ENCODE results near the gene CDC5L.

Gene CDC5L

DNA sequence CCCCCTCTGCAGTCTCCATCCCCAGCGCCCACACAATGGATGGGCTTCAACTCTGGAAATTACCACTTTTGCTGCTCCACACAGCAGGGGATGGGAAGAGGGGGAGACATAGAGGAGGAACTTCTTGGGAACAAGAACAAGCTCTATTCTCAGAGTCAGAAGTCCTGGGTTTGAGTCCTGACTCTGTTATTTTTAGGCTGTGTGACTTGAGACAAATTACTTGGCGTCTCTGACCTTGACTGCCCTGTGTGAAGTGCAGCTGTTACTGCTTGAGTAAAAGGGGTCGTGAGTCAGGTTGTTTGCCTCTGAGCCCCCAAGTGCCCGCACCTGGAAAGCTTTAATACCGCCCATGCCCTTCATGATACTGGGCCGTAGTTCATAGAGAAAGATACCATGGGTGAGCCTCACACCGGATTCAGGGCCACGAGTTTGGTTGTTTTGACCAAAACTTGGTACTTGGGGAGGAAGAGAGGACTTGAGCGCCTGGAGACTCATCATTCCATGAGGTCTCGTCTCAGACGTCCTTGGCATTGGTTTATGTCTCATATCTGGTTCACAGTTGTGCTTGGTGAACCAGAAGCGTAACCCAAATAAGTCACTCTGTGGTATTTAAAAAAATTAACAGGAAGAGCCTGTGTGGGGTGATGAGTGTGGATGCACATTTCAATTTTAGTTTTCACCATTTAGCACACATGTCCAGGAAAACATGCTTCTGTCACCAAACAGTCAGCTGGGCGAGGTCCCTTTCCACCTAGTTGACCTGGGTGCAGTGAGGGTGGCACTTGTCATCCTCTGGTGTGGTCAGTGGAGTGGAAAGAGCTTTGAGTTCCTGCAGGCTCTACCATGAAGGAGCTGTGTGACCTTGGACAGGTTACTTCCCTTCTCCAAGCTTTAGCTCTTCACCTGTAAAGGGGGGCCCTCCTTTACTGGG, 75.6 kb downstream of the CDC5L start:
- TF ChIP-seq, protein P1, sequence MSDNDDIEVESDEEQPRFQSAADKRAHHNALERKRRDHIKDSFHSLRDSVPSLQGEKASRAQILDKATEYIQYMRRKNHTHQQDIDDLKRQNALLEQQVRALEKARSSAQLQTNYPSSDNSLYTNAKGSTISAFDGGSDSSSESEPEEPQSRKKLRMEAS (IDR thresholded peaks at IDR 0.05; ENCODE audit: low read depth, low read length), result no peak
- no peak for DNase-seq (ENCODE audit: low read depth)
- H3K4me3 ChIP-seq (ENCODE audit: low read depth, low read length), result no peak overlapping the region

DNA sequence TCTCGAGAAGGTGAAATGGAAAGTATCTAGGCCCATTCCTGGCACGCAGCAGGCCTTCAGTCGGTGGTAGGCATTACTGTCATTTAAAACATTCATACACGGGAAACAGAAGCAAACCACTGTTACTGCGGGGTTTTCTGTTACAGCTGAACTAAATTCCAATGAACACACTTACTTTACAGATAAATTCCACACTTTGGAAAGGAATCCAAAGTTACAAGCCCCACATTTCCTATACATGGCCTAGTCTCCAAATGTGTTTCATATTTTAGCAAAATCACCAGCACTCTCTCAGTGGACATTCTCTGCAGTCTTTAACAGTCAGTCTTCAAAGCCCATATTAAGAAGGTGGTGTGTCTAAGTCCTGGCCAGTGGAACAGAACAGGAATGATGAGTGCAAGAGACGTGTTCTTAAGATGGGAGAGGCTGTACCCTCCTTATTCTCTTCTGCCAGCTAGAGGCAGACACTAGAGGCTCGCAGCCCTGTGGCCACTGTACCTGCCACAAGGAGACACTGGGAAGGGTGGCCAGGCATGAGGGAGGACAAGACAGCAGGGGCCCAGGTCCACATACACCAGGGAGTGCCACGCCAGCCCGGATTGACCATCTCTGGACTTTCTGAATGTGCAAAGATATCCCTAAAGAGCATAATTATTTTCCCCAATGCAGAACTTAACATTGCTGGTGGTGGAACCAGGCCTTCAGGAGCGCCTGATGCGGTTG, 76.4 kb downstream of the CDC5L start:
- no peak for TF ChIP-seq POLR2A (IDR thresholded peaks at IDR 0.05; ENCODE audit: extremely low read depth, insufficient read length)
- TF ChIP-seq, protein P1 (IDR thresholded peaks at IDR 0.05; ENCODE audit: low read depth, low read length), result no peak
- no peak for TF ChIP-seq MYC (IDR thresholded peaks at IDR 0.05; ENCODE audit: low read depth, low read length)
- no peak for TF ChIP-seq CTCF (IDR thresholded peaks at IDR 0.05; ENCODE audit: low read depth, low read length)
- no peak overlapping the region for H3K4me3 ChIP-seq (ENCODE audit: low read depth, low read length)
- DNase-seq (ENCODE audit: low read depth), result no peak

GRCh38 chr6:44464527-44465310, 77.2 kb downstream of the CDC5L start:
- DNase-seq (ENCODE audit: low read depth), result no peak
- TF ChIP-seq CTCF (IDR thresholded peaks at IDR 0.05; ENCODE audit: low read depth, low read length) (no peak), POLR2A (IDR thresholded peaks at IDR 0.05; ENCODE audit: extremely low read depth, insufficient read length) (no peak), MYC (IDR thresholded peaks at IDR 0.05; ENCODE audit: low read depth, low read length) (no peak)
- TF ChIP-seq, protein P1 (IDR thresholded peaks at IDR 0.05; ENCODE audit: low read depth, low read length), result no peak
- H3K4me3 ChIP-seq (ENCODE audit: low read depth, low read length), result no peak overlapping the region

DNA sequence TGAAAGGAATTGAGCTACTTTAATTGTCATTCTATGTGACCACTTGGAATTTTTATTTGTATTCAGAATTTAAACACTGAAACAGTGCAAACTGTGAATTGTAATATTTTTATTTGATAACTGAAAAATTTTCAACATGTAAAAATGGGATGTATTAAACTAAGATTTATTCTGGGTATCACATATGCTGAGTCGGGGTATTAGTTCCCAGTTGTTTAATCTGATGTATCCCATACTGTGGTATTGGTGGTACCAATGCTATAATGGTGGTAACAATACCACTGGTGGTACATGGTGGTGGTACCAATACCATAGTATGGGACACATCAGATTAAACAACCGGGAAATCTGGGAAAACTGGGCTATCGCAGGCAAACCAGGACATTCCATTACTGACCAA, 79.4 kb downstream of the CDC5L start:
- no peak for DNase-seq (ENCODE audit: low read depth)
- no peak overlapping the region for H3K4me3 ChIP-seq (ENCODE audit: low read depth, low read length)
- TF ChIP-seq, protein P1 (IDR thresholded peaks at IDR 0.05; ENCODE audit: low read depth, low read length), result no peak
- TF ChIP-seq MYC (IDR thresholded peaks at IDR 0.05; ENCODE audit: low read depth, low read length) (no peak), POLR2A (IDR thresholded peaks at IDR 0.05; ENCODE audit: extremely low read depth, insufficient read length) (no peak)

DNA sequence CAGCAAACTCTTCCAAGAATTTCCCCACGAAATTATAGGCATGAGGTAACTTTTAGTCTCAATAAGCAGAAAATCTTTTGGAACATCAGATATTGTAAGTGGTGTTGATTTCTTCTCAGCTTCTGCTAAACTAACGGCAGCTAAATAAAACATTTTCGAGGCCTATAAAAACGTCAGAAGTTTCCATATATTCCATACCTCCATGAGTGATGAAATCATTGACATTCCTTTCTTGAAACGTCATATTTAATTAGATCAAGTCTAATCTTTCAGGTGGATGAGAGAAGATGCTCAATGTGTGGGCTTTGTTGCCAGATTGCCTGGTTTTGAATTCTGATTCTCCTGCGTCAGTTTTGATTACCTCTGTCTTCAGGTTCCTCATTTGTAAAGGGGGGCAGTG, 81.3 kb downstream of the CDC5L start:
- TF ChIP-seq CTCF (IDR thresholded peaks at IDR 0.05; ENCODE audit: low read depth, low read length) (no peak), MYC (IDR thresholded peaks at IDR 0.05; ENCODE audit: low read depth, low read length) (no peak), POLR2A (IDR thresholded peaks at IDR 0.05; ENCODE audit: extremely low read depth, insufficient read length) (no peak)
- TF ChIP-seq, protein P1 (IDR thresholded peaks at IDR 0.05; ENCODE audit: low read depth, low read length), result no peak
- no peak overlapping the region for H3K4me3 ChIP-seq (ENCODE audit: low read depth, low read length)
- DNase-seq (ENCODE audit: low read depth), result no peak

DNA sequence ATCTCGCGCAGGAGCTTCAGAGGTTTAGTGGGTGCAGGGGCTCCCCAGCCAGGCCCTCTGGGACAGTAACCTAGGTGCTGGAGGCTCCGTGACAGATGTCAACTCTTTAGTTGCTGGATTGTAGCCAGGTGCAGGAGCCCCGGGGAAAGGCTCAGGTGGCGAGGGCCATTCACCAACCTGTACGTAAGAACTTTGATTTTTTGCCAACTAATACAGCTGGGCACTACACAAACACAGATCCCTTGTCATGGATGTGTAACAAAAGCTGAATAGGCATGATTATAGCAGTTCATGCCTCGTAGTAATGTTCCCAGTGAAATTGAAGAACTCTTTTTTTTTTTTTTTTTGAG, 82.6 kb downstream of the CDC5L start:
- DNase-seq (ENCODE audit: low read depth), result no peak
- no peak overlapping the region for H3K4me3 ChIP-seq (ENCODE audit: low read depth, low read length)
- TF ChIP-seq MYC (IDR thresholded peaks at IDR 0.05; ENCODE audit: low read depth, low read length) (no peak), CTCF (IDR thresholded peaks at IDR 0.05; ENCODE audit: low read depth, low read length) (no peak), POLR2A (IDR thresholded peaks at IDR 0.05; ENCODE audit: extremely low read depth, insufficient read length) (no peak)
- TF ChIP-seq, protein P1 (IDR thresholded peaks at IDR 0.05; ENCODE audit: low read depth, low read length), result no peak
